A549 (cell line): Measurements from ENCODE around the gene RNU5D-1.

ENCODE experiments used
- CEBPB ChIP-seq, 2 experiments: fragments of >200 bp in 1 of 2; sonication (Bioruptor Twin) in 1 of 2; formaldehyde crosslinking in 1 of 2; IDR thresholded peaks; 2 replicates each; pipeline ENCODE4 v1.6.1; 2012 to 2016
- EP300 ChIP-seq, 2 experiments: fragments of >200 bp; sonication (Bioruptor Twin); formaldehyde crosslinking; IDR thresholded peaks; 2 replicates in 1 of 2; 3 replicates in 1 of 2; pipeline ENCODE4 v1.6.1; 2016 to 2017
- POLR2A ChIP-seq: IDR thresholded peaks from 2 replicates; pipeline ENCODE4 v1.6.1; 2012; ENCODE audit warnings: mild to moderate bottlenecking, low read length
- RCOR1 ChIP-seq: fragments of 150-350 bp; IDR thresholded peaks from 2 replicates; pipeline ENCODE4 v1.6.1; 2014; ENCODE audit warnings: antibody characterized with exemption, low read length, low read depth
- RNF2 ChIP-seq: fragments of 200-600 bp; sonication (generic); IDR thresholded peaks from 2 replicates; pipeline ENCODE4 v1.6.1; 2016; ENCODE audit warnings: low read depth, mild to moderate bottlenecking, antibody characterized with exemption, moderate library complexity, borderline replicate concordance
- TF ChIP-seq, protein P1 (sequence below): fragments of 450-650 bp; IDR thresholded peaks from 2 replicates; pipeline ENCODE4 v1.6.1; 2014; ENCODE audit warnings: antibody characterized with exemption
- TF ChIP-seq, protein P2 (sequence below): fragments of >200 bp; sonication (Bioruptor Twin); formaldehyde crosslinking; IDR thresholded peaks from 3 replicates; pipeline ENCODE4 v1.5.1; 2016

DNA sequence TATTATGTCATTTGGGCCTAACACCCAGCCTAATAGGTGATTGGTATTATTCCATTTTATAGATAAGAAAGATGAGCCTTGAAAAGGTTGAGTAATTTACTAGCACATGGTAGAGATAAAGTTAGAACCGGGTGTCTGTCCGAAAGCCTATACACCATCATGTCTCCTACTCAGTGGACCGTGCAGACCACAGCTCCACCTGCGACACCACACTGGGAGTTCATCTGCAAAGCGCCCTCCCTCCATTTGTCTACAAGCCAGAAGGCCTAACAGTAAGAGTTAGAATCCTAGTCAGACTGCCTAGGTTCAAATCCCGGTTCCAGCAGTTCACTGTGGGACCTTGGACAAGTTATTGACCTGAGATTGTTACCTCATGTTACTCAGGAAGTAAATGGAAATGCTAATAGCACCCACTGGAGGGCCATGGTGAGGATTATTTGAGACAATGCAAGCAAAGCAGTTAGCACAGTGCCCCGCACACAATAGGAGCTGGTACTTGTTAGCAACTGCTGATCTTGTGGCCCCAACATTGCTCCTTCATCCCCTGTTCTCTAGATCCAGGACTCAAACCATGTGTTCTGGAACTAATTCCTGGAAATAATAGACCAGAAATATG is 36.0 kb downstream of the RNU5D-1 start:
- TF ChIP-seq POLR2A (no peak), RCOR1 (no peak), RNF2 (no peak), CEBPB (IDR thresholded peaks at IDR 0.05) (no peak), EP300 (IDR thresholded peaks at IDR 0.05) (no peak)
- TF ChIP-seq, protein P1, sequence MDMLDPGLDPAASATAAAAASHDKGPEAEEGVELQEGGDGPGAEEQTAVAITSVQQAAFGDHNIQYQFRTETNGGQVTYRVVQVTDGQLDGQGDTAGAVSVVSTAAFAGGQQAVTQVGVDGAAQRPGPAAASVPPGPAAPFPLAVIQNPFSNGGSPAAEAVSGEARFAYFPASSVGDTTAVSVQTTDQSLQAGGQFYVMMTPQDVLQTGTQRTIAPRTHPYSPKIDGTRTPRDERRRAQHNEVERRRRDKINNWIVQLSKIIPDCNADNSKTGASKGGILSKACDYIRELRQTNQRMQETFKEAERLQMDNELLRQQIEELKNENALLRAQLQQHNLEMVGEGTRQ = no peak
- TF ChIP-seq, protein P2, sequence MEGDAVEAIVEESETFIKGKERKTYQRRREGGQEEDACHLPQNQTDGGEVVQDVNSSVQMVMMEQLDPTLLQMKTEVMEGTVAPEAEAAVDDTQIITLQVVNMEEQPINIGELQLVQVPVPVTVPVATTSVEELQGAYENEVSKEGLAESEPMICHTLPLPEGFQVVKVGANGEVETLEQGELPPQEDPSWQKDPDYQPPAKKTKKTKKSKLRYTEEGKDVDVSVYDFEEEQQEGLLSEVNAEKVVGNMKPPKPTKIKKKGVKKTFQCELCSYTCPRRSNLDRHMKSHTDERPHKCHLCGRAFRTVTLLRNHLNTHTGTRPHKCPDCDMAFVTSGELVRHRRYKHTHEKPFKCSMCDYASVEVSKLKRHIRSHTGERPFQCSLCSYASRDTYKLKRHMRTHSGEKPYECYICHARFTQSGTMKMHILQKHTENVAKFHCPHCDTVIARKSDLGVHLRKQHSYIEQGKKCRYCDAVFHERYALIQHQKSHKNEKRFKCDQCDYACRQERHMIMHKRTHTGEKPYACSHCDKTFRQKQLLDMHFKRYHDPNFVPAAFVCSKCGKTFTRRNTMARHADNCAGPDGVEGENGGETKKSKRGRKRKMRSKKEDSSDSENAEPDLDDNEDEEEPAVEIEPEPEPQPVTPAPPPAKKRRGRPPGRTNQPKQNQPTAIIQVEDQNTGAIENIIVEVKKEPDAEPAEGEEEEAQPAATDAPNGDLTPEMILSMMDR = no peak
